ENCODE results near the gene SLC16A4.

The SLC16A4 gene

DNA sequence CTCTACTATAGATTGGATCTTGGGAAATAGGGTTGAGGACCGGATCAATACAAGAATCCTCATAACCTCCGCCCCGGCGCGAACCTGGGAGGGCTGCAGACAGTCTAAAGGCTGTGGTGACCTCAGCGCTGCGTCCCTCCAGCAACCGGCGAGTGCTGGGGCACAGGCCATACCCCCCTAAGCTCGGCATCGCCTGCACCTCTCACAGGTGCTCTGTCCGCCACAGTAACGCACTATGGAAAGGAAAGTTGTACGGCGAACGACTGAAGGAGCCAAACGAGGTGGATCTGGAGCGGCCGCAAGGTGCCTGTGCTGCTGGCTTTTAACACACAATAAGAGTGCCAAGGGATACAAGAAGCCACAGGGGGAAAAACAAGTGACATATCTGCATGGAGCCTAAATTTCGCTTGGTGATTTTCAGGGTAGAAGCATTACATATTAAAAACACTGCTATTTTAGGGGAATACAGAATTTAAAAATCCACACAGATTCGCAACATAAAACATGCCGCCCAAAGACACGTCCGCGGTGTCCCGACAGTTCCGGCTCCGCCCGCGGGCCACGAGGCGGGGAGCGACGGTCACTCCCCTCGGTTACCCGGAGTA is 53.0 kb downstream of the SLC16A4 start:
- in situ Hi-C loops (cut with HindIII; ENCODE audit: low sequenced_read_pairs) = no loop called here
- TF ChIP-seq, protein P1, sequence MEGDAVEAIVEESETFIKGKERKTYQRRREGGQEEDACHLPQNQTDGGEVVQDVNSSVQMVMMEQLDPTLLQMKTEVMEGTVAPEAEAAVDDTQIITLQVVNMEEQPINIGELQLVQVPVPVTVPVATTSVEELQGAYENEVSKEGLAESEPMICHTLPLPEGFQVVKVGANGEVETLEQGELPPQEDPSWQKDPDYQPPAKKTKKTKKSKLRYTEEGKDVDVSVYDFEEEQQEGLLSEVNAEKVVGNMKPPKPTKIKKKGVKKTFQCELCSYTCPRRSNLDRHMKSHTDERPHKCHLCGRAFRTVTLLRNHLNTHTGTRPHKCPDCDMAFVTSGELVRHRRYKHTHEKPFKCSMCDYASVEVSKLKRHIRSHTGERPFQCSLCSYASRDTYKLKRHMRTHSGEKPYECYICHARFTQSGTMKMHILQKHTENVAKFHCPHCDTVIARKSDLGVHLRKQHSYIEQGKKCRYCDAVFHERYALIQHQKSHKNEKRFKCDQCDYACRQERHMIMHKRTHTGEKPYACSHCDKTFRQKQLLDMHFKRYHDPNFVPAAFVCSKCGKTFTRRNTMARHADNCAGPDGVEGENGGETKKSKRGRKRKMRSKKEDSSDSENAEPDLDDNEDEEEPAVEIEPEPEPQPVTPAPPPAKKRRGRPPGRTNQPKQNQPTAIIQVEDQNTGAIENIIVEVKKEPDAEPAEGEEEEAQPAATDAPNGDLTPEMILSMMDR (IDR thresholded peaks at IDR 0.05; ENCODE audit: low read depth, low read length, missing control alignments) = no peak
- peak overlapping the region; percentile 84 for H3K4me3 ChIP-seq (ENCODE audit: low read depth, low read length)
- no peak for DNase-seq (ENCODE audit: low read depth)

DNA sequence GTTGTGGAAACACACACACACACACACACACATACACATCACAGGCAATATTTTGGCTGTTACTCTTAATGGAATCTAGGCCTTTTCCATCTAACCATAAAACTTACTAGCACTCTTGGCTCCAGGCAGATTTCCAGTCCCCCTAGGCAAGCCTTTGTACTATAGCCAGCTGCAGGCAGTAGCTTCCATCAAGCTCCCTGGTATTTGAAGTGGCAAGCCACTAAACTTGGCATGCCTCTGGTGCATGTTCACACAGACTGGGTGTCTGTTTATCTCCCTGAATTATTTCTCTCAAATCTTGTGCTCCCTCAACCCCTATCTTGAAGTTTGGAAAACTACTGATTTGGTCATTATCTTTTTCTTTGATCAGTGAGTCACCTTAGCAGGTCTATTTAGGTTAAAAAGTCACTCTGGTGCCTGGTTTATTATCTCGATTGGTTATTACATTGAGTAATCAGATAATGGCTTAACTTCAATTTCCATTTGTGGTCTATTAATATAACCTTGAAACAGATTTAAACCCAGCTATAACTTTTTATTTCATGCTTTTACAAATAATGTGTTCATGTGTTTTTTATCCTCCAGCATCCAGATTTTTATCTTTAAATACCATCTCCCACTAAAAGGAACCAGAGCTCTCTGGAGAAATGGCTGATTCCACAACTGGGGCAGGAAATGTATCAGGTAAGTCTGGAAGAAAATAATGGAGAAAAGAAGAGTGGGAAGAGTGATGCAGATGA is 54.4 kb downstream of the SLC16A4 start:
- TF ChIP-seq, protein P1 (IDR thresholded peaks at IDR 0.05; ENCODE audit: low read depth, low read length, missing control alignments) = no peak
- no peak overlapping the region for H3K4me3 ChIP-seq (ENCODE audit: low read depth, low read length)
- DNase-seq (ENCODE audit: low read depth) = no peak
- in situ Hi-C loops (cut with HindIII; ENCODE audit: low sequenced_read_pairs) = no loop called here

DNA sequence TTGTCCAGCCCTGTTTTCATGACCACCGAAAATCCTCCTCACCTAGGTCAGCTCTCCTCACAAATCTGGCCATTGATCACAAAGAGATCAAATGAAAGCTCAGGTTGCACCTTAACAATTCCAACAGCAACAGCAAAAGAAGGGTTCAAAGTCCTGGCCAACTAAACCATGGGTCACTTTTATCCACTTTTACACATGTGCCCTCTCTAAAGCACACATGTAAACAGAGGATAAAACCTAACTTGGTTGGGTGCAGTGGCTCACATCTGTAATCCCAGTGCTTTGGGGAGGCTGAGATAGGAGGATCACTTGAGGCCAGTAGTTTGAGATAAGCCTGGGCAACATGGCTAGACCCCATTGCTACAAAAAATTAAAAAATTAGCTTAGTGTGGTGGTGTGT is 55.6 kb downstream of the SLC16A4 start:
- TF ChIP-seq, protein P1 (IDR thresholded peaks at IDR 0.05; ENCODE audit: low read depth, low read length, missing control alignments) = no peak
- H3K4me3 ChIP-seq (ENCODE audit: low read depth, low read length) = no peak overlapping the region

DNA sequence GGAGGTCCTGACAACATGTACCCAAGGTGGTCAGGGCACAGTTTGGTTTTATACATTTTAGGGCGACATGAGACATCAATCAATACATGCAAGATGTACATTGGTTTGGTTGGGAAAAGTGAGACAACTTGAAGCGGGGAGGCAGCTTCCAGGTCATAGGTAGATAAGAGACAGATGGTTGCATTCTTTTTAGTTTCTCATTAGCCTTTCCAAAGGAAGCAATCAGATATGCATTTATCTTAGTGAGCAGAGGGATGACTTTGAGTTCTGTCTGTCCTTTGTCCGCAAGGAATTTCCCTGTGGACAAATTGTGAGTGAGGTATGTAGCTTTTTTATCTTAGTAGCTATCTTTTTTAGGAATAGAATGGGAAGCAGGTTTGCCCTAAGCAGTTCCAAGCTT is 62.1 kb downstream of the SLC16A4 start:
- TF ChIP-seq, protein P1 (IDR thresholded peaks at IDR 0.05; ENCODE audit: low read depth, low read length, missing control alignments) = no peak
- in situ Hi-C loops (cut with HindIII; ENCODE audit: low sequenced_read_pairs) = no loop called here
- no peak for DNase-seq (ENCODE audit: low read depth)
- no peak overlapping the region for H3K4me3 ChIP-seq (ENCODE audit: low read depth, low read length)

More for the DNA sequence above, 55.6 kb downstream of the SLC16A4 start:
- no peak for DNase-seq (ENCODE audit: low read depth)
- in situ Hi-C loops (cut with HindIII; ENCODE audit: low sequenced_read_pairs) = no loop called here

DNA sequence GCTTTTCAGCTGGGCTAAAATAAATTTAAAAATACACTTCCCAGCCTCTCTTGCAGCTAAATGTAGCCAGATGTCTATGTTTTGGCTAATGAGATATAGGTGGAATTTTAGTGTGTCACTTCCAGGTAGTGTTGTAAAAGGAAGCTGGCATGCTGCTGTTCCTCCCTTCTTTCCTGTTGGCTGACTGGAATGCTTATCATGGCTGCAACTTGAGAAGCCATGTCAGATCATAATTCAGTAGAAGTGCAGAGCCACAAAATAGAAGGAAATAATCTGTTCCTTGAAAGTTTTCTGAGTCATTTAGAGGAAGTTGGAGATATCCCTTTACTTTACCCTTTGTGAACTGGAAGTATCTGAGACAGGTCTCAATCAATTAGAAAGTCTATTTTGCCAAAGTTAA is 62.6 kb downstream of the SLC16A4 start:
- no peak overlapping the region for H3K4me3 ChIP-seq (ENCODE audit: low read depth, low read length)
- DNase-seq (ENCODE audit: low read depth) = no peak
- in situ Hi-C loops (cut with HindIII; ENCODE audit: low sequenced_read_pairs) = no loop called here
- TF ChIP-seq, protein P1 (IDR thresholded peaks at IDR 0.05; ENCODE audit: low read depth, low read length, missing control alignments) = no peak

DNA sequence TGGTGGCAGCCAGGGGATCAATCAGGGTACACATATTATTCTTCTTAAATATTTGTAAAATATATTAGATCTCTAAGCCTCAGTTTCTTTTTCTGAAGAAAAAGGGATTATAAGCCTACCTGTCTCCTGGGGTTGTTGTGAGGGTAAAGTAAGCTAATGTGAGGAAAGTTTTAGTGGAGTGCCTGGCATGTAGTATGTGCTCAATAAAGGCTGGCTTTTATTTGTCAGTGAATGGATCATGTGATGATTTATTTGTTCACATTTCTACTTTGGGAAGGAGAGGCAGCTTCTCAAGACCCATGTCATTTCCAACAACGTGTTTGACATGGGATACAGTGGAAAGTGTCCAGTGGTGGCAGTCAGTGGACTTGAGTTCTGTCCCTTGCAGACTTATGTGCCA is 64.0 kb downstream of the SLC16A4 start:
- H3K4me3 ChIP-seq (ENCODE audit: low read depth, low read length) = no peak overlapping the region
- in situ Hi-C loops (cut with HindIII; ENCODE audit: low sequenced_read_pairs) = no loop called here
- TF ChIP-seq, protein P1 (IDR thresholded peaks at IDR 0.05; ENCODE audit: low read depth, low read length, missing control alignments) = no peak
- DNase-seq (ENCODE audit: low read depth) = no peak
